Activated T-helper 9 cell treated with anti-CD3 and anti-CD28 coated beads, Interleukin-2, amount 50 U/mL, for 16 hours (primary cell): Measurements from ENCODE around the gene BMF.
"Not testable (repeated sequence)": the region's sequence is repeated elsewhere in the genome, so short reads cannot be mapped to it uniquely, and the experiment has no call there.

Source experiments
- DNase-seq: peaks from one replicate; pipeline ENCODE4 v3.0.0-alpha.2; 2020; ENCODE audit warnings: low read depth

BMF gene

DNA sequence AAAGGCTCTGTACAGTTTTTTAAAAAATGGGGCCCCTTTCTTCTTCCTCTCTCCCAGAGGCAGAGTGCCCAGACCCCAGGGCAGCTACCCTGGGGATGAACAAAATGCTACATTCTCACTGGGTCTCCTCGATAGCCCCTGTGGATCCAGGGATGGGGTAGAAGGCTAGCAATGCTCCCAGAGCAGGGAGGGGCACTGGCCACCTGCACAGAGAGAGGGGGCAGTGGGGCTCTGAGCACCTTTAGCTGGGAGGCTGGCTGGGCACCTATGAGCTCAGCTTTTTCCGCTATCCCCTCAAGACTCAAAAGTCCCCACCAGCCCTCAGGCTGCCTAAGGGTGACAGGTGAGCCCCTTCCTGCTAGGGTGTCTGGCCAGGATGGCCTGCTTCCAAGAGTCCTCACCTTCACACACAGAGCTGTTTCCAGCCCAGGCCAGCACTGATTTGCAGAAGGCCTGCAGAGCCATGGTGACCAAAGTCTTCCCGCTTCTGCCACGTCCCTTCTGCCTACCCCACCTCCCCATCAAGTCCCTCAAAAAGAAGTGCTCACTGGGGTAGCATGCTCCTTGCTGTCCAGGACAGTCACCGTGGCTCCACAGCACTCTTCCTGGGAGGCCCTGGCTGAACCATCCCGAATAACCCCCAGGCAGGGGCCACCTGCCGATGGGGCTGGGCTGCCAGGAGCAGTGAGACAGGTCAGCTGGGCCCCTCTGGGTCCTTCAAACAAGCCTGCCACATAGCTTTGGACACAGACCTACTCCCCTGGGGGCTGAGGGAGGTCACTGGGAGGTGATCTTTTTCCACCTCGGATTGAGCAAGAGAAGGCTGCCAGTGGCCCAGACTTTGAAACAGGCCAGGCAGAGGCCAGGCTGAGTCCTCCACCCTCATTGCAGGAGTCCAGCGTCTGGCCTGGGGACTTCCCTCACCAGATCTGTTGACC is 20.4 kb downstream of the BMF start:
- DNase-seq = no peak

DNA sequence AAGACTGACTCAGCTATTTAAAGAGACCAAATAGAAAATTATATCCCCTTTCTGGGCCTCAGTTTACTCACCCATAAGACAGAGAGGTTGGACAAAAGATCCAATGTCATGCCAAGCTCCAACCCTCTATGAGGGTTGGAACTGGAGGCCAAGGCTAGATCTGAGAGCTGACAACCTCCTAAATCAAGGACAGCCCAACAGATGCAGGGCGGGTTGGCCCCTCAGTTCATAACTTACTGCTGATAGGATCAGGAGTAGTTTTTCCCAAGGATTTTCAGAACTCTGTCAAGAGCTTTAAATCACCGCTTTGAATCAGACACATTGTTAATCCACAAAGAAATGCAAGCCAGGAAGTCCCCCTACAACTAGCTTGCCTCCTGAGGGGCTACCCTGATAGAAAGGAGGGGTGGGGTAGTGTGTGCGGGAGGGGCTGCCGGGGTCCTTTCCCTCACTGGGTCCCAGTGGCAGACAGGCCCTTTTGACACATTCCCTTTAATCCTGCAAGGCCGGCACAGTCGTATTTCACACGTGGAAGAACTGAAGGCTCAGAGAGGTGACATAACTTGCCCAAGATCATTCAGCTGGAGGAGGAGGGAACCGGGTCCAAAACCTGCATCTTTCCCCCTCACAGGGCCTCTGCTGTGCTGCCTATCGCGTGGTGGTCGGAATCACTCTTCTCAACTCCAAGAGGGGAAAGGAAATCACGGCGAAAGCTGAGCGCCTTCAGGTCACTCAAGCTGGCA is 21.4 kb downstream of the BMF start:
- DNase-seq = no peak

DNA sequence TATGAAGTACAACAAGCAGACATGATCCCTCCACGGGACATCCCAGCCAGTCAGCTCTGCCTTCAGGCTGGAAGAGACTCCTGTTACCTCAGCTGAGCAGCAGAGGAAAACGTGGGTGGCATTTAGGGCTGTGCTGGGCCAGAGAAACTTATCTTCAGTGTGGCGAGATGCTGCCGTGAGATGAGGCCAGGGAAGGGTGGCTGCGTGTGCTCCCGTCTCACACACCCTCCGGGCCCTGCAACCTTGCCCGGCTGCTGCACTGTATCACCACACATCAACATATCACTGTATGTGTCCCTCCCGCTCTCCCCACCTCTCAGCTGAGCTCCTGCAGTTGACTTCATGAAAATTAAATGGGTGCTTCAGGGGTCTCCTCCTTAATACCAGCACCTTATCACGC is 23.4 kb downstream of the BMF start:
- DNase-seq = no peak

DNA sequence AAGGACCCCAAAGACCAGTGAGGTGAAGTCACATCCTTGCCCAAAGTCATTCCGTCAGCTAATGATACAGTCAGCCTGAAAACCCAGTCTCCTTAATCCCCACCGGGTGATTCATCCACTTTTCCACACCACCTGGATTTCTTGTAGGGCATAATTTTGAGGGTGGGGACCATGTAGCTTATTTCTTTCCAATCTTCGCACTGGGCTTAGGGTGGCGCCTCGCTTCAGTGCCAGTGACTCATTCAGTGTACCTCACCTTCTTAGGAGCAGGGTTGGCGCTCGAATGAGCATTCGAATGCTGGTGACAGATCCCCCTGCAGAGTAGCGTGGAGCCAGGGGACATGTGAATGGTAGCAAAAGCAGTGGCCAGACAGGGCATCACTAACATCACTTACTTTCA is 24.0 kb downstream of the BMF start:
- no peak for DNase-seq

DNA sequence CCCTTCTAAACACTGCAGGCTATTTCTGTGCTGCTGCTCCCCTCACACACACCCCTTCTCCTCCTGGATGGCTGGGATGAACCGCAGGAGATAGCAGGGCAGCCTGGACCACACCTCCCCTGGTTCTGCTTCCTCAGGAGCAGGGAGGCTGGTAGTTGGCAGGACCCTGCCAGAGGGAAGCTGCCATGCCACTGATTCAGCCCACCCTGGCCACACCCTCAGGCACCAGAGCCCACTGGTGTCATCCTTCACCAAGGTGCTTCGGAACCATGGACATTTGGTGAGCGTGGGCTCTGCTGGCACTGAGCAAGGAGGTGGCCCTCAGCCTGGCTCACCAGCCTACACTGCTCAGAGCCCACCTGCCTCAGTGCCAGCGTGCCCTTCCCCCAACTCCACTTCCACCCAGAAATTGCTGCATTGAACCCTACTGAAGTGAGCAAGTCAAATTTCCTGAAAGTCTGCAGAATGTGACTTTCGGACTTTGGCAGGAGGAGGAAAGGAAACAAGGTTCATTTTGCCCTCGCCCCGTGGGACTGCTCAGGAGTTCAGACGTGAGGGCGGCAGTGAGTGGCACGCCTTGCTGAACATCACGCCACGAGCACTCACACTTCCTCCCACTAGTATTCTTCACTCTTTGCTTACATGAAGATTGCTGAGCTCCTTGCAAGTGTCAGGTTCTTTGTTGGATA is 26.3 kb downstream of the BMF start:
- no peak for DNase-seq

DNA sequence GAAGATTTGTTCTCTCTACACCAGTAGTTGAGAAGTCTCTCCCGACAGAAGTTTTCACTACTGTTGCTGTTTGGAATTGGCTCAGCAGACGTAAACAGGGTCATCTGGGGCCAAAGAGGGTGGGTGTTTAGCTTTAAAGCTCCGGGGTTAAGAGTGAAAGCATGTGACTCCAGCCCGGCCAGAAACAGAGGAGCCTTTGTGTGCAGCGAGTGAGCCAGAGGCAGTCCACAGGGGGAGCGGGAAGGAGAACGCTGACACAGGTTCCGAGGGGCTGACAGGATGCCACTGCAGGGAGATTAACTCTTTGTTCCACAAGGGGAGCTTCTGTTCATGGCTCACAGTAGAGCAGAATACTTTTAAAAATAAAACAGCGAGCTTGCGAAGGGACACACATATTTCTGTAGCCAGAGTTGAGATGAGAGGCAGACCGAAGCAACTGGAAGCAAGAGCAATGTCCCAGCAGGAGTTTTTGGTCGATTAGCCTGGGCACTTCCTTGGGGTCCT is 26.9 kb downstream of the BMF start:
- DNase-seq = no peak

DNA sequence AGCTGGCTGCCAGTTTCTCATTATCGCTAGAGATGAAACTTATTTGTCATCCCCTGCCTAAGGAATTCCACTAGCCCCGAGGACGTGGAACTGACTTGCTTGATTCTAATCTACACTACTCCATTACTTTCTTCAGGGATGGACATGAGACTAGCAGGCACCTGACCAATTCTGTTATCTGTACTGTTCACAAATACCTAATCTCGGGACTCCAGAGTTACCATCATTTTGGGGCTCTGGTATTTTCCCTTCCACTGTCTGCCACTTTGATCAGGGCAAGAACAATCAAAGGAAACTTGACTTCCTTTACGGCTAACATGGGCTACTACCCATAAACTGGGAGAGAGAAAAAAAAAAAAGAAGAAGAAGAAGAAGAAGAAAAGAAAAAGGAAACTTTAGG is 27.8 kb downstream of the BMF start:
- no peak for DNase-seq

DNA sequence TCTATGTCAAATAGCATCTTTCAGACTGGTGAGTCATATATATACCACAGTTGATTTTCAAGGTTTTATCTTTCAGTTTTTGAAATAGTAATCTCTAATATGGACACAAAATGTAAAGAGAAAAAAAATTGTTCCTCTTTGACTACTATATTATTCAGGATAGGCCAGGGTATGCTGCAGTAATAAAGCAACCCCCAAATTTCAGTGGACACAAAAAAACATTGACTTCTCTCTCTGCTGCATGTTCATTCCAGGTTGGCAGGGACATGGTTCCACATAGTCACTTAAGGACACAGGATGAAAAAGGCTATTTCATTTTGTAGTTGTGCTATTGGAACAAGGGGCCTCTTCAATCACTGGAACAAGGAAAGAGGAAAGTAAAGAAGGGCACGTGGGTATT is 28.6 kb downstream of the BMF start:
- no peak for DNase-seq

DNA sequence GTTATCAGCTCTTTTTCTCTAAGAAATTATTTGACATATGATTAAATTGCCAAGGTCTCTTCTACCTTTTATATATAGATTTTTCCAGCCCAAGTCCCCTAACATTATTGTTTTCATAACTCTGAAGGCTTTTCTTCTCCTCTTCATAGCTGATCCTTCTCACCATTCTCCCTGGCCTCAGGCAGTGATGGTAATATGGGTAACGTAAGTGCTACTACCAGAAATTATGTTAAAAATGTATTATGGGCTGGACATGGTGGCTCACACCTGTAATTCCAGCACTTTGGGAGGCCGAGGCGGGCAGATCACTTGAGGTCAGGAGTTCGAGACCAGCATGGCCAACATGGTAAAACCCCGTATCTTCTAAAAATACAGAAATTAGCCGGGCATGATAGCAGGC is 29.2 kb downstream of the BMF start:
- DNase-seq = no peak

DNA sequence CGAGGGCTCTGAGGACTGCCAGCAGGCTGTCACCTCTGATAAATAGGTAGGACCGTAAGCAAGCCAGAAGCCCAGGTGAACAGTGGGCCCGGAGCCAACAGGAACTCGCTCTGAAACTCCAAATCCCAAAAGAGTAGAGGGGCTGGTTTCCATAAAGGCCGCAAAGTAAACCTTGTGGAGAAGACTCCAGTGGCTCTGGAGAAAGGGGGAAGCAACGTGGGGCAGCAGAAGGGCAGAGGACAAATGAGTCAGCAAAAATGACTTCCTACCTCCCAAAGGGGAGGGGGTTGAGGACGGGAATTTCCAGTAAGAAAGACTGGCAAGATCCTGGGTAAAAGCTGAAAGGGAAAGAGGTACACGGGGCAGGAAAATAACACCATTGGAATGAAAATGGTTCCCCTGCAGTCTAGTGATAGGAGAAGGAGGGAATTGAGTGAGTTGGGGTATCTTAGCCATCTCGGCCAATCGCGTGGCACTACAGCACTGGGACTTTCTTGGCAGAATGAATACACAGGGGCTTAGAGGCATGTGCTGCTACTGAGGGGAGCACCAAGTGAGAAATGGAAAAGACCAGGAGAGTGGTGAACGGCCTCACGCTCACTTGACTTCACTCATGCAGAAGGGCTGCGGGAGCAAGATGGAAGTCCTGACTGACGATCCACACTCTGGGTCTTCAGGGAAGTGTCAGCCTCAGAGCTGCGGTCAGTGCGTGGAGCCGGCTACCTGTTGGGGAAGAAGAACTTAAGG is 33.2 kb downstream of the BMF start:
- no peak for DNase-seq

DNA sequence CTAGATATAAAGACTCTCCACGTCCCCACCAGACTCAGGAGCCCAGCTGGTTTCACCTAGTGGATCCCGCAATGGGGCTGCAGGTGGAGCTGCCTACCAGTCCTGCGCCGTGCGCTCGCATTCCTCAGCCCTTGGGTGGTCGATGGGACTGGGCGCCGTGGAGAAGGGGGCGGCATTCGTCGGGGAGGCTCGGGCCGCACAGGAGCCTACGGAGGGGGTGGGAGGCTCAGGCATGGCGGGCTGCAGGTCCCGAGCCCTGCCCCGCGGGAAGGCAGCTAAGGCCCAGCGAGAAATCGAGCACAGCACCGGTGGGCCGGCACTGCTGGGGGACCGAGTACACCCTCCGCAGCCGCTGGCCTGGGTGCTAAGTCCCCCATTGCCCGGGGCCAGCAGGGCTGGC is 34.0 kb downstream of the BMF start:
- DNase-seq = not testable (repeated sequence)

DNA sequence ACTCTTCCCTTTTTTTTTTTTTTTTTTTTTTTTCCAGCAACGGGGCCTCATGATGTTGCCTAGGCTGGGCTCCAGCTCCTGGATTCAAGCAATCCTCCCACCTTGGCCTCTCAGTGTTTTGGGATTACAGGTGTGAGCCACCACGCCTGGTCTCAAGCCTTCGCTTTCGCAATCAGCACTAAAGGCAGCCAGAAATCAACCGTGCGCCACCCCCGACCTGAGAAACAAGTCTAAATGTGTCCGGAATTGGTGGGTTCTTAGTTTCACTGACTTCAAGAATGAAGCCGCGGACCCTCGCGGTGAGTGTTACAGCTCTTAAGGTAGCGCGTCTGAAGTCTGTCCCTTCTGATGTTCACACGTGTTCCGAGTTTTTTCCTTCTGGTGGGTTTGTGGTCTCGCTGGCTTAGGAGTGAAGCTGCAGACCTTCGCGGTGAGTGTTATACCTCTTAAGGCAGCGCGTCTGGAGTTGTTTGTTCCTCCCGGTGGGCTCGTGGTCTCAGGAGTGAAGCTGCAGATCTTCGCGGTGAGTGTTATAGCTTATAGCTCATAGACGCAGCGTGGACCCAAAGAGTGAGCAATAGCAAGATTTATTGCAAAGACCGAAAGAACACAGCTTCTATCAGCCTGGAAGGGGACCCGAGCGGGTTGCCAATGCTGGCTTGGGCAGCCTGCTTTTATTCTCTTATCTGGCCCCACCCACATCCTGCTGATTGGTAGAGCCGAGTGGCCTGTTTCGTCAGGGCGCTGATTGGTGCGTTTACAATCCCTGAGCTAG is 34.8 kb downstream of the BMF start:
- not testable (repeated sequence) for DNase-seq

DNA sequence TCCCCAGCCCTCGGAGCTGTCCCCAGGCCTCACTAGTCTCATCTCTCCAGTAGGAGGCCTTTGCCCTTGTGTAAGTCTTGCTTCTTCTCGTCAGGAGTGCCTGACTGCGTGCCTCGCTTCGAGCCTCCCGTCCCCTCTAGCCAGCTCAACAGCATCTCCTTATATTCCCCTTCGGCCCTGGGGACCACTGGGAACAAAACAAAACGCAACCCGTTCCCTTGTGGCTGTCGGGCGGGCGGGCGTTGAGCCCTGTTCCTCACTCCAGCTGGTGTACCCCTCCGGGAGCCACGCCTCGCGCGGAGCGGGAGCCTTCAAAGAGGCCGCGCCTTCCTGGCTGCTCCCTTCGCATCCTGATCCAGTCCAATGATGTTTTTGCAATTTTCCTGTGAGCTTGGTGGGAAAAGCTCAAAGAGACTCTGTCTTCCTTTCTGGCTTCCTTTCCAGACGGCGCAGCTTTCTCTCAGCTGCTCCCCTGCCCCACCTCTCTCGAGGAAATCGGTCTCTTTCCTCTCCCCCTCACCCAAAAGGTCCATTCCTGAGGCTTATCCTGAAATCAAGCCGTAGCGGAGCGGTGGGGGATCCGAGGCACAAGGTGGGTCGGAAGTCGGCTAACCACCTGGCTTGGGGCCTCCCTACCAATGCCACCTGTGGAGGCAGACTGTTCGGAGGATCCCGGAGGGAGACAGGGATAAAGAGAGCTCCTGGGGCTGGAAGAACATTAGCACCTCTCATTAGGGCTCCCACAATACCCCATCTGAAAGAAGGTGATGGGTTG is 36.3 kb downstream of the BMF start:
- no peak for DNase-seq

DNA sequence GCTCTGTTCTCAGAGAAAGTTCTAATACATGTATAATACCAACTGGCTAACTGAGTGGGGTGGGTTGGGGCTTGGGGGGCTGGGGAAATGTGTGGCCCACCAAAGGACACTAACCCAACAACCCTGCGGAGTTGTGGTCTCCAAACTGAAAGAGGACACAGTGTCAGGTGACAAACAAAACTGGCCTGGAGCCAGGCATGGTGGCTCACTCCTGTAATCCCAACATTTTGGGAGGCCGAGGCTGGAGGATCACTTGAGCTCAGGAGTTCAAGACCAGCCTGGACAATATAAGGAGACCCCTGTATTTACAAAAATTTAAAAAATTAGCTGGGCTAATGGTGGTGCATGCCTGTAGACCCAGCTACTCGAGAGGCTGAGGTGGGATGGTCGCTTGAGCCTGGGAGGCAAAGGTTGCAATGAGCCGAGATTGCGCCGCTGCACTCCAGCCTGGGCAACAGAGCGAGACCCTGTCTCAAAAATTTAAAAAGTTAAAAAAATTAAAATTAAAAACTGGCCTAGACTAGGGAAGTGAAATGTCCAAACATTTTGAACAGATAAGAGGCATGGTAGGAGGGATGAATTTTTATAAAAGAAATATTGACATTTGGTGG is 38.0 kb downstream of the BMF start:
- no peak for DNase-seq

DNA sequence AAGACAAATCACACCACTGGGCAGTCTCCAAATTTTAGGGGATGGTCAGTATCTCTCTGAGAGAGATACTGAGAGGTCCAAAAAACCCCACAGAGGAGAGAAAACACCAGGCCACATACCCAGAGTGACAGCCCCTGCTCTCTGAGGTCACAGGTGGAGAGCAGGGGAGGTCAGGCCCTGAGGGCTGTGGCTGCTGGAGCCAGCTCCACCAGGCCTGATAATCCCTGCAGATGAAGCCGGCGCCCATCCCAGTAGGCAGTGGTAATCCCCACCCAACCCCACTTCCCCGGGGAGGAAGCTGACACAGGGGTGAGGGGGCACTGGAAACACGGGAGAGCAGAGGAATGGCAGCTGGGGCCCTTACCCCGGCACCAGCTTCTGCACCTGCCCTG is 38.5 kb downstream of the BMF start:
- DNase-seq = no peak

DNA sequence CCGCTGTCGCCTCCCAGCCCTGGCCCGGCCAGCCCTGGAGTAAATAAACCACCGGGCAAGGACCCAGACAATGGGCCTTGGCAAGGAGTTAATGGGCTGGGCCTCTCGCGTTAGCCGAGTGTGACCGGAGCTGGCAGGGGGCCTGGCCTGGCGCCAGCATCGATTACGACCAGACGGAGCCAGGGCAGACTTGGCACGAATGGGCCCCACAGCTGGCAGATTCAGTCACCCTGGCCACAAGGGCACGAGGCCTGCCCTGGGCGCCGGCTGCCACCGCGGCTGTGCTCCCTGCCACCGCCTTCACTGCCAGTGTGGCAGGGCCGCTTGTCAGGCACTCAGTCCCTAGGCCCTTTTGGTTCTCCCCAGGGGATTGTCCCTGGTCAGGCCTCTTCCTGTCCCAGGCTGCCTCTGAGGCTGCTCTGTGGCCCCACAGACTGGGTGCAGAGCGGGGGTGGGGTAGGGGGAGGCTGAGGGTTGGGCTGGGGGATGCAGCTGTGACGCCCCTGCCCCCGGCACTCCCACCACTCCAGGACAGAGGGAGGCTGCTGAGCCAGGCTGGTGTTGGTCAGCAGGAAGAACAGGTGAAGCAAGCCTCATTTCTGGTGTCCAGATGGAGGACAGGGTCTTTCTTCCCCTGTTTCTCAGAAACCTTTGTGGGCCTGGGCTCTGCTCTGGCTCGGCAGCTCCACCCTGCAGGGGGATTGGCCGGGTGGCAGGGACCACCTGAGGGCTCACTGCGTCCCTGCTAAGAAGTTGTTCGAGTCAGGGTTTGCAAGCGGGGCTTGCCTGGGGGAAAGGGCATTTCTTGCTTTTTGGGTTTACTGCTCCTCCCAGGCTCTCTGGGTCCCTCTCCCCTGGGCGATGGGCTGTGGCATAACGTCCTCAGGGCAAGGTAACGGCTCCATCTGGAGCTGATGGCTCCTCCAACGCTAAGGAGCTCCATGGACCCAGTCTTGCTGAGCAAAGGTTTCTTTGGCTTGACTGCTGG is 39.2 kb downstream of the BMF start:
- no peak for DNase-seq

DNA sequence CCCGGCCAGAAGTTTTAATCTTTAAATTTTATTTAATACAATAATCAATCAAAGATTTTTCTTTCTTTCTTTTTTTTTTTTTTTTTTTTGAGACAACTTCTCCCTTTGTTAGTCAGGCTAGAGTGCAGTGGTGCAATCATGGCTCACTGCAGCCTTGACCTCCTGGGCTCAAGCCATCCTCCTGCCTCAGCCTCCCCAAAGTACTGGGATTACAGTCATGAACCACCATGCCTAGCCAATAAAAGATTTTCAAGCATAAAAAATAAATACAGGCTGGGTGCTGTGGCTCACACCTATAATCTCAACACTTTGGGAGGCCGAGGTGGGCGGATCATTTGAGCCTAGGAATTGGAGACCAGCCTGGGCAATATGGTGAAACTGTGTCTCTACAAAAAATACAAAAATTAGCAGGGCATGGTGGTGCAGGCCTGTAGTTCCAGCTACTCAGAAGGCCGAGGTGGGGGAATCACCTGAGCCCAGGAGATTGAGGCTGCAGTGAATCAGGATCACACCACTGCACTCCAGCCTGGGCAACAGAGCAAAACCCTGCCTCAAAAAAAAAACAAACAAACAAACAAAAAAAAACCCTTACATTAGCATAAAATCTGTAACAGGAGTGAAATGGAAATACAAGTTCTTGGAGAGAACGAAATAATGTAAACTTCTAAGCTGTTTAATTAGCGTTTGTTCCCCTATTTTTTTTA is 40.6 kb downstream of the BMF start:
- DNase-seq = no peak

DNA sequence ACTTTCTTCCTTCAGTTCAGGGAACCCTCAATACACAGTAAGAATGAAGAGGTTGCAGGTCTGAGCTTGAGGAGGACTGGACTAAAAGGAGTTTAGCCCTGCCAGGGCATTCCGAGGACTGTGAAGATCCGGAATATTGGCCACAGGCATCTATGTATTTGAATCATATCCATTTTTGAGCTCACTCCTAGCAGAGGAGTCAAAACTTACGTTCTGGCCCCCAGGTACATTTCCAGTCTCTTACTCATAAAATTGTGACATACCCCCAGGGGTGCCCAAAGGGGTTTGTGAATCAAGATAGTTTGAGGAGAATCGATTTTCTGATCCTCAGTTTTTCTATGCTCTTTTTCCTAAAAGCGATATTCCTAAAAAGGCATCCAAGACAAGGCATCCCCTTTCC is 42.1 kb downstream of the BMF start:
- DNase-seq = no peak
